Mesangial cell (primary cell): ENCODE results near the gene SF3B6. TPM values are rescaled to one million over a fixed set of nuclear protein-coding genes. Genes with fewer than 3 reads are reported as not detected.

Experiments used
- total RNA-seq: library from RNA; depleted of rRNA; stranded (reverse); fragments of >200 nt; gene quantifications from 2 replicates; pipeline ENCODE4 v1.2.3, GENCODE V29; 2015

The SF3B6 gene, protein sequence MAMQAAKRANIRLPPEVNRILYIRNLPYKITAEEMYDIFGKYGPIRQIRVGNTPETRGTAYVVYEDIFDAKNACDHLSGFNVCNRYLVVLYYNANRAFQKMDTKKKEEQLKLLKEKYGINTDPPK
- 108 and 109 TPM in 2 replicates for total RNA-seq

DNA sequence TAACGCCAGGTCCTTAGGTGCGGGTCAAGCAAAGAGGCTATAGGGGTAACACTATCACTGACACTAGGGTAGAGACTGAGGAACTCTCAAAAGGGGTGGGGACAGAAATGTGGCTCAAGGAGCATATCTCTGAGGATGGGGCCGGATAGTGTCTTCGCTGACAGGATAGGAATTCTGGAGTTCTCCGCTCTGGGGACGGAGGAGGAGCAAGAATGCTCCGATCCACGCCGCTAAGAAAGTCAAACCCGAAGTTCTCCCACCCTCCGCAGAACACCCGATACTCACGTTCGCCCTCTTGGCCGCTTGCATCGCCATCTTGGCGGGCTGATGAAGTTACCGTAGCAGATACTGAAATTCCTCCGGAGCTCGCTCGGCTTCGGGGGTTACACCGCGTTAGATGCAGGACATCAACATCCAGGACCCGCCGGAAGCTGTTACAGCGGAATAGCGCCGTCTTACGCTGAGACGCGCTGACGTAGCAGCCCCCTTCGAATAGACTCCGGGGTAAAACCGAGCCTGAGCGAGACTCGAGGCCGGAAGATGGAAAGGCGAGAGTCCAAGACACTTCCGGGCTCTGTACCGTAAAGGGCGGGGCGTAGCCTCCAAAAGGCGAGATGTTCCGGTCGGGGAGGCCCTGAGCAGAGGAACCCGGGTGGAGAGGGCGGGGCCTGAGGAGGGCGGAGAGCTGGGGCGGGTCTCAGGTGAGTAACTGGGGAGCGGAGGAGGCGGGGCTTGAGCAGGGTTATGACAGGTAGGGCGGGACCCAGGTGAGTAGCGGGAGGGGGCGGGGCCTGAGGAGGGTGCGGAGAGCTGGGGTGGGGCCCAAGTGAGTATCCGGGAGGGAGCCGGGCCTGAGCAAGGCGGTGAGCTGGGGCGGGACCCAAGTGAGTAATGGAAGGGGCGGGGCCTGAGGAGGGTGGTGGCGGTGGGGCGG, at the start of gene SF3B6:
Gene SF3B6, minus strand, starts transcription at position 412 of the 934 bp plus-strand sequence. Its CDS starts 97 bp downstream, at position 315.

DNA sequence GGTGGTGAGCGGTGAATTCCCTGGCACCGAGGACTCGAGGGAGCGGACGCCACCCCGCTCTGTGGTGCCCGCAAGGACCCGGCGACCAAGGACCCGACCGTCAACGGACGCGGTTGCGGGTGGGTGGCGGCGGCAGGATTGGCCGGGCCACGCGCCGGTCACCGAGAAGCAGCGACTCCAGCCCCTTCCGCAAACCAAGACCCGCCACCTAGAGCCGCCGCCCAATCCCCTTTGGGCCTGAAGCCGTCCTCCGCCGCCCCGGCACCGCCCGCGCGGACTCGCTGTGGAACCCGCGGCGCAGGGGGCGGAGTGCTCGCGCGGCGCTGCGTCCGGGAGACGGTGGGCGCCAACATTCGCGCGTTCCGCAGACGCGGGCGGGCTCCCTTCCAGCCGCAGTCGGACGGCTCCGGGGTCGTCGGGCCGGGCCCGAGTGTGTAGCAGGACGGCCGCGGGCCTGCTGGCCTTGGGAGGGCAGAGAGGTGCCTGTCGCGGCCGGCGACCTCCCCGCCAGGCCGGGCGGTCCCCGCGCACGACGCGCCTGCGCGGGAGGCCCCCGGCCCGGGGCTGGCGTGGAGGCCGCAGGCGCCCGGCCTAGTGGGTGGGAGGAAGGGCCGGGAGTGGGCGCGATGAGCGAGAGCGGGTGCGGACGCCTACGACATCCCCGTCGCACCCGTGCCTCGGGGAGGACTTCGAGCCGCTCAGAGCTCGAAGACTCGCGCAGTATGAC, 47.2 kb upstream of the SF3B6 start, which contains the start of the genes FAM228B and PFN4:
Gene FAM228B, plus strand, starts transcription at position 275 of the 727 bp plus-strand sequence. CDS start 893 bp downstream, outside the sequence.
Gene PFN4, minus strand, starts transcription at position 140 of the 727 bp plus-strand sequence. CDS start 799 bp downstream, outside the sequence.

DNA sequence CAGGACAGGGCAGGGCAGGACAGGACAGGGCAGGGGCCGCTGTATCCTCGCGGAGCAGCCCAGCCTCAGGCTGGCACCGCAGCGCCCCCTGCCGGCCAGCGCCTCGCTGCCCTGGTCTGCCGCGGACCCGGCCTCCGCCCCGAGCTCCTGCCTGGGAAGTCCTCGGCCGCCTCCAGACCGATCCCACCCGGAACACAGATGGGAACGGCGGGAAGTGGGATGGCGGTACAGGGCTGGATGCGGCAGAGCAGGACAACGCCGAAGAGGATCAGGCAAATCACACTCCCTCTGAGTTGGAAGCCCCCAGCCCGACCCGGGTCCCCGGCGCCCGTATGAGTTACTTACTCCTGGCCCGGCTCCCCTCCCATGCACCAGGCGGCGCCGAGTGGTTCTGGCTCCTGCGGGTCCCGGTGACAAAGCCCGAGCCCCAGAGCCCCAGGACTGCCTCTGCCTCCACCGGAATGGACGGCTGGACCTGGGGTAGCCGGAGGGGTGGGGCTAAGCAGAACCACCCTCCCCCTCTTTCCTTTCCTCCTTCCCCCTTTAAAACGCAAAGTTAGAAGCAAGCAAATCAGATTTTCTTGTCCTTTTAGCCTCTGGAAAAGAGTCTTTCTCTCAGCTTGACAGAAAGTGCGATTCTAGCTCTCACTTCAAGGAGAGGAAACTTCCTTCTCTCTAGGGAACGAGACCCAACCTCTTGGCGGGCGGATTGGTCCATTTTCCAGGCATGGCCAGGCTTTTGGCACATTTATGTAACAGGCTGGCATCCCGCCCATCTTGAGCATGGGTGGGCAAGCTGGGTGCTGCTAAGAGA, 8.5 kb upstream of the SF3B6 start, which contains the start of gene TP53I3:
Gene TP53I3, minus strand, starts transcription at position 449 of the 814 bp plus-strand sequence. CDS start 508 bp downstream, outside the sequence.

DNA sequence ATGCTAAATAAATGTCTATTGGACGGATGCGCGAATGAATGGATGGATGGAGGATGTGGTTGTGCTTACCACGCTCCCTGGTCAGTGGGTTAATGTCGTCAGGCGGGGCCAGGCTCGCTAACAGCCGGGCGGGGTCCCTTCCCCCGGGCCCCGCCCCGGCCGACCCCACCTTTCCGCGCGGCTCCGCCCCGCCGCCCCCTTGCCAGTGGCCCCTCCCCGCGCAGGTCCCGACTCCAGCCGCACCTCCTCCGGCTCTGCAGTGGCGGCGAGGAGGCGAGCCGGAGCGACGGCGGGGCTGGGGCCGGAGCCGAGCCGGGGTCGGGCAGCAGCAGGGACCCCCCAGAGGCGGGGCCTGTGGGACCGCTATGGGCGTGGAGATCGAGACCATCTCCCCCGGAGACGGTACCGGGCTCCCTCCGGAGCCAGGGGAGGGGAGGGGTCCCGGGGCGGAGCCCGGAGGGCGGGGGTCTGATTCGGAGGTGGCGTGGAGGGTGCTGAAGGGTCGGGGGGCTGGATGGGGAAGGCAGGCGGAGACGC, 26.6 kb downstream of the SF3B6 start, which contains the start of gene FKBP1B:
Gene FKBP1B, plus strand, starts transcription at position 257 of the 537 bp plus-strand sequence. Its CDS starts 109 bp downstream, at position 366.

DNA sequence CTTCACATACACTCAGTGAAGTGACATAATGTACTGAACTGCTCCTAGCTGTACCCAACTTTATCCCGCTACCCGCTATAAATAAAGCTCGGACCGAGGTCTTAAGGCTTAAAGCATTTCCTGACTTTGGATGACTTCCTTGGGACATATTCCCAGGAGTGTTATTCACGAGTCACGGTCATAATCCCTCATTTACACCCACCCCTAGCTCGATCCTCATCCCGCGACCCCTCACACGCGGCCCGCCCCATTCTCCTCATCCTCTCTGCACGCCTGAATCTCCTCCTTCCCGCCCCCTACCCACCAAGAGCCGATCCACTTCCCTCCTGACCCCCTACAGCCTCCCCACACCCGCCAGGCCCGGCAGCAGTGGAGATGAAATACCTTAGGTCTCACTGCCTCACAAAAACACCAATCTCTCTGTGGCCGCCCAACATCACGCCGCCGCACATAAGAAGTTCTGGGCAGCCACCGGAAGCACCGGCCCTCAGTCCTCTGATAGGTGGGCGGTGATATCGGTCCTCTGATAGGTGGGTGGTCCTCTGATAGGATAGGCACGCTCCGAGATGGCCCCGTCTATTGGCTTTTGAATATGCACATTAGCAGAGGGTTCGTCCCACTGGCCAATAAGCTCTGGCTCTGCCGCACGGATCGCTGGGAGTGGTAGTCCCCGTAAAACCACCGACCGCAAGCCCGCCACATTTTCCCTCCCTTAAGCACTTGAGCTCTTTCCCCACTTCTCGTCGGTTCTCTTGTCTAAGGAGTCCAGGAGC, 29.0 kb downstream of the SF3B6 start, which contains the start of gene WDCP:
Gene WDCP, minus strand, starts transcription at position 462 of the 773 bp plus-strand sequence. CDS start 7,897 bp downstream, outside the sequence.

Other genes starting within 250 kb of the SF3B6 start
- gene ATAD2B, start 149.2 kb downstream of the SF3B6 start, total RNA-seq, result 2.8 and 3.2 TPM in 2 replicates
- 6.6 and 9.3 TPM in 2 replicates for gene UBXN2A, start 135.9 kb downstream of the SF3B6 start, total RNA-seq
- gene MFSD2B, start 66.2 kb downstream of the SF3B6 start, total RNA-seq, result 0.16 and 0.38 TPM in 2 replicates
- 5.3 and 6.7 TPM in 2 replicates for gene WDCP, start 28.9 kb downstream of the SF3B6 start, total RNA-seq
- gene FKBP1B, start 26.6 kb downstream of the SF3B6 start, total RNA-seq, result 15.2 and 25.9 TPM in 2 replicates
- gene TP53I3, start 8.5 kb upstream of the SF3B6 start, total RNA-seq, result 46.9 and 68.2 TPM in 2 replicates
- gene PFN4, start 47.0 kb upstream of the SF3B6 start, total RNA-seq, result 0.49 and 1.1 TPM in 2 replicates
- gene FAM228B, start 47.1 kb upstream of the SF3B6 start, total RNA-seq, result 2.6 and 11.5 TPM in 2 replicates
- gene FAM228A, start 98.7 kb upstream of the SF3B6 start, total RNA-seq, result 0.51 TPM in 1 of 2 replicates, not detected in the other